NCI-H2107 treated with DMSO at 0.1 percent for 48 hours (cell line): Measurements from ENCODE around the gene EPS8.

Source experiments
- DNase-seq: peaks from one replicate; lab custom pipeline; 2025; ENCODE audit not compliant: unreplicated experiment; lab: John Stamatoyannopoulos, UW

EPS8 gene

DNA sequence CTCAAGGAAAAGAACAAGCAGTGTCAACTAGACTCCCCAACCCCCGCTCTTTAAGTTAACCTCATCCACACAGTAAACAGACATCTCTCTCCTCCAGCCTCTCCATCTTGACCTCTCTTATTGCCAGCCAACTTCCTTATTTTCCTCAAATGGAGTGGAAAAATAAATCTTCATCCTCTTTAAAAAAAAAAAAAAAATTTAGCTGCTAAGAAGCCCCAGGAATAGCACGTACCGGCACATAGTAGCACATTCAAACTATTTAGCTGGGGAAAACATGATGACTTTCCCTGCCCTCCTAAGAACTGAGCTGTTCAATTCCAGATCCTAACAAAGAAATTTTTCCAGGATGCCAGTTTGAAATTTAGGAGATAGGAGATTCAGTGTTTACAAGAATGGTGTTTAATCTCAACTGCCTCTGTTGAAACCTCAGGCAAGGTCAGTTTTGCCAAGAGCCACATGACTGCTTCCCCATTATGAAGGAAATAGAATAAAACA, 90.8 kb downstream of the EPS8 start:
- no peak for DNase-seq

- DNase-seq: no peak
Measured at GRCh38 chr12:15697201-15697600, 92.0 kb downstream of the EPS8 start.

GRCh38 chr12:15693228-15693911, 95.8 kb downstream of the EPS8 start:
- DNase-seq: no peak

GRCh38 chr12:15691388-15691787, 97.8 kb downstream of the EPS8 start:
- DNase-seq: no peak

- DNase-seq: no peak
Measured at GRCh38 chr12:15690320-15690719, 98.9 kb downstream of the EPS8 start.

DNA sequence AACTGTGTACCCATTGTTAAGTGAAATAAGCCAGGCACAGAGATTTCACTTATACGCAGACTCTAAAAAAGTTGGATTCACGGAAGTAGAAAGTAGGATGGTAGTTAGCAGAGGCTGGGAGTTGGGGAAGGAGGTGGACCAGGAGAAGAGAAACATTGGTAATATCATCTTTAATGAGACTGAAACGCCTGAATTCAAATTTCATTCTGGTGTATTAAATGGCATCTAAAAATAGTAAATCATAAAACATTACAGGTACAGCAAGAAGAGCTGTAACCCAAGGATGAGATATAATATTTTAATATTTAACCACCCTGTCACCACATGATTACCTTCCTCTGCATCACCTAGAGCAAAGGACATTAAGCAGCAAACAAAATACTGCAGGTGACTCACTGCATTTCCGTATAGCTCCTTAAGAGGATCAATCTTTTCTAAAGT, 99.4 kb downstream of the EPS8 start:
- no peak for DNase-seq

- no peak for DNase-seq
Measured at GRCh38 chr12:15688838-15689625, 100.2 kb downstream of the EPS8 start.

- no peak for DNase-seq
Measured at GRCh38 chr12:15688202-15688736, 100.9 kb downstream of the EPS8 start.

DNA sequence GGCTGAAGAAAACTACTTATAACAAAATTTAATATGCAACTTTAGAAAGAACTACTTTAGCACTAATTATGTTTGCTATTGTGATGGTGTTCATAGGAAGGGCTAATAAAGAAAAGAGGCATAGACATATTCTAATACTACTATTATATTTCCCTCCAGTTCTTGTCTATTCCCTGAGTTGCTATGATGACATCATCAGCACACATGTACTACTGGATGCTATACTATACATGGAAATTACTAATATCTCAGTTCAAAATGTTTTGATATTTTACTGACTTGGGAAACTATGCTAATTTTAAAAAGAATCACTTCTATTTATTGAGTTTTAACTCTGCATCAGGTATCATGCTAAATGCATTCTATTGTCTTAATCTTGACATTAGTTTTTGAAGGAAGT, 101.6 kb downstream of the EPS8 start:
- DNase-seq: no peak

DNA sequence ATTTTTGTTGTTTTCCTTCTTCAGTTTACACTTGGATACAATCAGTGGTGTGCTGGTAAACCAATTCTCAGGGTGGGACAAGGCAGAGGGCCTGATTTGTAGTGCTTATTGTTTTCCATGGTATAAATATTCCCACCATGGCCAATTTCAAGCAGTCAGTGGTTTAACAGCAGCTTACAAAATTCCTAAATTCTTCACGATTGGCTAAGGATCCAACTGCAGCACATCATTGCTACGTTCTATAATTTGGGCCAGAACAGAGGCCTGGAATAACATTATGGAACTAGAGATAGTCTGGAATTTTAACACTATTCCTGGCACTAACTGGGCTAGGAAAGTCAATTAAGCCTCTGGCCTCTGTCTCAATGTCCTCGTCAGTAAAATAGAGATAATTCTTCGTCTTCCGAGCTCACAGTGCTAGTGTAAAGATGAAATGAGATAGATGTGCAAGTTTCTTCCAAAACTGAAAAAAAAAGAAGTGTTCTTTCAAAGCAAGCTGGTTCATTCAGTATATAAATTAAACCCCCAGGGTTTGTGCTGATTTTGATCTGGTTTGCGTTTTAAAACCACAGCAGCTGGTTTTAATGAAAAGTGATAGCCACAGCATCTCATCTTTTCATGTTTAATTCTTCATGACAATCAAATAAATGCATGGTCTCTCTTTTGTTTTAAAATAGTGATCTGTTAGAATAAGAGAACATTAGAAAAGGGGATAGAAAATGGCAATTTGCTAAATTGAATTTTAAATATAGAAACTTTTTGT, 104.1 kb downstream of the EPS8 start:
- peak; percentile 23 for DNase-seq

GRCh38 chr12:15682826-15683225, 106.4 kb downstream of the EPS8 start:
- DNase-seq: no peak

DNA sequence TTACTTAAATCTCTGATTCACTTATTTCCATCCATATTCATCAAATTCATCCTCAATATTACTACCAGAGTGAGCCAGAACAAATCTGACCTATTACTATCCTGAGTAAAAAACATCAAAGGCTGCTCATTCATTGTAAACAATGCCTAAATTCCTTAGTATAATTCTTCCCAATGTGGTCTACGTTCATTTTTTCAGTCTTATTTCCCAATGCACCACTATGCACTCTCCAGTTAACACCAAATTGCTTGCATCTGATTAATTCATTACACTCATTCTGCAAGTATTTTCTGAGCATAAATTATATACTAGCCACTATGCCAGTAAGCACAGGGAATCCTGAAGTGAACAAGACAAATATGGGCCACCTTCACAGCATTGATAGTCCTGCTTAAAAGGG, 110.0 kb downstream of the EPS8 start:
- no peak for DNase-seq

GRCh38 chr12:15677726-15678201, 111.4 kb downstream of the EPS8 start:
- DNase-seq: no peak

- DNase-seq: no peak
Measured at GRCh38 chr12:15677228-15677627, 112.0 kb downstream of the EPS8 start.

DNA sequence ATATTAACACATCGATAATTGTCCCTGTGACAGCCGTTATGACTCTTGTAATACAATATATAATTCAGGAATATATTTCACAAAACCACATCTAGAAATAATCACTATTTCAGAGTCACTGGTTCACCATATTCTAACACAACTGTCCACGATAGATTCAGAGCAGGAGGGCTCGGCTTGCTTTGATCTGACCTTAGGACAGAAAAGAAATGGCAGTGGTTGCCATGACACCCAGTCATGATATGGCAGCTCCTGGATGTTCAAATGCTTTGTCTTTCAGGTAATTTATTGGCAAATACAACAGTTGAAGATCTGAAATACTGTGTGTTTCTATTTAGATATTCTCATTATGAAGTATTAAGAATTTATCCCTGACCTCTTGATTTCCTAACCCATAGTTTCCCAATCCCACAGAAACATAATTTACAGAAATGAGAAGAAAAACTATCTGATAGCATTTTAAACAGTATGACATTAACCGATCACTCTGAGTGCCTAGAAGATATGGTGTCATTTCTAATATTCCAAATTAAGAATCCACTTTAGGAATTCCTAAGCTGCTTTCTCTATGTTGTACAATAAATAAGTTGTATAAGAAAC, 116.4 kb downstream of the EPS8 start:
- no peak for DNase-seq

DNA sequence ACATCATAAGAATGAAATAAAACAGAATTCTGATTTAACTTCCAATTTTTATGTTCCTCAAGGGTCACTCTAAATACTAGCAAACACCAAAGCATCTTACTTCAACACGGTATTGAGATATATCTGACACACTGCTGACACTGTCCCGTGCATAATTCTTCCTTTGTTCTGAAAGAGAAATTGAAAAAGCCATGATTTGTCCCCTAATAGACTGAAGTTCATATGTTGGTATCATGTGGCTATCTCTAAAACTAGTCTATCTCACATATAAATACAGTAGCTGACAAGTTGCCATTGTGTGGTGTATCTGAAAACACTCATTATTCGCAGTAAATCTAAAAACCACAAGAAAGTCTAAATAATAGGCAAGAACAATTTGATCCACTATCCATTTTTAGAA, 118.4 kb downstream of the EPS8 start:
- no peak for DNase-seq

DNA sequence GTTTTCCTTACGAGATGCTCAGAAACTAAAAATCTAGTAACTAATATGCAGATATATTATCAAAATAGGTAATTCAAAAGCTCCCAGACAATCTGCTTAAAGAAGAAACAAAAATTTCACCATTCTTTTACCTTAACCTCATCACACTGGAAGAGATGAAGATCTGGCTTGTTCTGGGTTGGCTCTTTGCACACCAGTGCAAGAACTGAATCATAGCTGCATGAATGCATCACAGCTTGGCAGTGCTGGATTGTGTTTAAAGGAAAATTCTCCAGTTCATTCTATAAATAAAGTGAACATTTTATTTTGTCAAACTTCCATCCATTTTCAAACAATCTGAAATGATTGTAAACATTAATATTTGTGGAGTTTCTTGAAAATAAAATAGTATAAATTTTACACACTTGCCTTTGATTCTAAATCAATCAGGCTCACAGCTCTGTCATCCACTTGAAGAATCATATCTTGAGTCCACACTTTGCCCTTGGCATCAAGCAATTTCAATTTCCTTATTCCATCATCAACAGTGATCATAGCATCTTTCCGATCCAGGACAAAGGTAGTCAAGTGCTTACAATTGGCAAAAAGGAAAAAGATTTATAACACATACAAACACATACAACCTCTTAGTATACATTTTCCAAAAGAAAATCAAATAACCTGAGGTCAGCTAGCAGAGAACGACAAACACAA, 119.8 kb downstream of the EPS8 start:
- DNase-seq: no peak

- no peak for DNase-seq
Measured at GRCh38 chr12:15664491-15664890, 124.7 kb downstream of the EPS8 start.

- no peak for DNase-seq
Measured at GRCh38 chr12:15662983-15663659, 126.1 kb downstream of the EPS8 start.
